HEK293T (cell line): ENCODE data around the gene CLSTN3.

ENCODE experiments used
- CTCF ChIA-PET: fragments of 350-600 bp; formaldehyde crosslinking; extraction: SDS; loops from one replicate; lab custom pipeline; 2021; ENCODE audit warnings: antibody characterized with exemption, inconsistent platforms; lab: Yijun Ruan, JAX
- POLR2A ChIA-PET: fragments of 350-600 bp; formaldehyde crosslinking; extraction: SDS; loops from one replicate; lab custom pipeline; 2020; ENCODE audit warnings: antibody characterized with exemption, inconsistent platforms; lab: Yijun Ruan, JAX
- DNase-seq: peaks from one replicate; pipeline ENCODE4 v3.0.0; 2012; ENCODE audit warnings: mixed read lengths; ENCODE audit errors: extremely low spot score
- ARNT ChIP-seq: fragments of 450-650 bp; IDR thresholded peaks from 2 replicates; pipeline ENCODE4 v1.6.1; 2017; ENCODE audit warnings: mild to moderate bottlenecking
- BHLHE40 ChIP-seq: fragments of 450-650 bp; IDR thresholded peaks from 2 replicates; pipeline ENCODE4 v1.6.1; 2016; ENCODE audit warnings: mild to moderate bottlenecking, moderate library complexity, borderline replicate concordance
- CTBP1 ChIP-seq: fragments of 450-650 bp; IDR thresholded peaks from 2 replicates; pipeline ENCODE4 v1.6.1; 2016; ENCODE audit warnings: borderline replicate concordance
- ELF4 ChIP-seq: fragments of 450-650 bp; IDR thresholded peaks from 2 replicates; pipeline ENCODE4 v1.6.1; 2017; ENCODE audit warnings: antibody characterized with exemption
- FOXA1 ChIP-seq: fragments of 450-650 bp; IDR thresholded peaks from 2 replicates; pipeline ENCODE4 v1.6.1; 2016; ENCODE audit warnings: mild to moderate bottlenecking
- FOXK2 ChIP-seq: fragments of 450-650 bp; IDR thresholded peaks from 2 replicates; pipeline ENCODE4 v1.6.1; 2016; ENCODE audit warnings: mild to moderate bottlenecking
- FOXM1 ChIP-seq: fragments of 450-650 bp; IDR thresholded peaks from 2 replicates; pipeline ENCODE4 v1.6.1; 2017; ENCODE audit warnings: mild to moderate bottlenecking, borderline replicate concordance
- HDGF ChIP-seq: fragments of 450-650 bp; IDR thresholded peaks from 2 replicates; pipeline ENCODE4 v1.6.1; 2017; ENCODE audit warnings: antibody characterized with exemption, borderline replicate concordance
- L3MBTL2 ChIP-seq: fragments of 450-650 bp; conservative IDR thresholded peaks from 2 replicates; pipeline ENCODE4 v1.6.1; 2016; ENCODE audit warnings: mild to moderate bottlenecking
- LEF1 ChIP-seq: fragments of 450-650 bp; IDR thresholded peaks from 2 replicates; pipeline ENCODE4 v1.6.1; 2017; ENCODE audit warnings: mild to moderate bottlenecking, borderline replicate concordance
- NFRKB ChIP-seq: fragments of 450-650 bp; IDR thresholded peaks from 2 replicates; pipeline ENCODE4 v1.6.1; 2016; ENCODE audit warnings: mild to moderate bottlenecking, moderate library complexity
- PKNOX1 ChIP-seq: fragments of 450-650 bp; IDR thresholded peaks from 2 replicates; pipeline ENCODE4 v1.6.1; 2016
- SP1 ChIP-seq: fragments of 450-650 bp; IDR thresholded peaks from 2 replicates; pipeline ENCODE4 v1.6.1; 2017
- SUZ12 ChIP-seq: fragments of 450-650 bp; IDR thresholded peaks from 2 replicates; pipeline ENCODE4 v1.6.1; 2016; ENCODE audit warnings: mild to moderate bottlenecking
- TARDBP ChIP-seq: fragments of 450-650 bp; IDR thresholded peaks from 2 replicates; pipeline ENCODE4 v1.6.1; 2016
- ZNF384 ChIP-seq: fragments of 450-650 bp; IDR thresholded peaks from 2 replicates; pipeline ENCODE4 v1.6.1; 2016

Gene CLSTN3

DNA sequence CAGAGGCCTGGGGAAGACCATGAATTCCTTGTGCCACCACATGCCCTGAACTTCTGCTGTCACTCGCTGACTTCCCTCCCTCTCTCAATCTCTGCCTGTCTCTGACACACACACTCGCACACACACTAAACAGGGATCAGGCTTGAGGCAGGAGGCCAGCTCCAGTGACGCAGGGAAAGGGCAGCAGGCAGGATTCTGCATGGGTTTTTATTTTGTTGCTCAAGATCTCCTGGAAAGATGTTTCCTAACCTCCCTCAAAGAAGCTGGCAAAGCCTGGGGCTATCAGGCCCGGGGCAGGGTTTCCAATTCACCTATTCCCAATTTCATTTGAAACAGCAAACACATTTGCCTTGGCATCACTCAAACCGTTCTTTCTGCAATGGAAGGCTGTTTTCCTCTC lies 31.6 kb downstream of the CLSTN3 start:
- no peak for DNase-seq
- CTCF ChIA-PET = interaction anchor here (1.1 to 1.8 kb wide), 2 partner anchors 15 to 27 kb away, joined by 4 to 5 read pairs; no protein-coding TSS in a partner anchor
- POLR2A ChIA-PET = no interaction called here
- TF ChIP-seq FOXA1 = no peak
- no peak for TF ChIP-seq ELF4
- TF ChIP-seq ARNT = no peak
- no peak for TF ChIP-seq NFRKB
- no peak for TF ChIP-seq FOXK2
- no peak for TF ChIP-seq SP1
- TF ChIP-seq SUZ12 = no peak
- no peak for TF ChIP-seq CTBP1
- no peak for TF ChIP-seq BHLHE40
- TF ChIP-seq LEF1 = no peak
- no peak for TF ChIP-seq FOXM1
- TF ChIP-seq HDGF = no peak
- TF ChIP-seq PKNOX1 = no peak
- TF ChIP-seq TARDBP = no peak

DNA sequence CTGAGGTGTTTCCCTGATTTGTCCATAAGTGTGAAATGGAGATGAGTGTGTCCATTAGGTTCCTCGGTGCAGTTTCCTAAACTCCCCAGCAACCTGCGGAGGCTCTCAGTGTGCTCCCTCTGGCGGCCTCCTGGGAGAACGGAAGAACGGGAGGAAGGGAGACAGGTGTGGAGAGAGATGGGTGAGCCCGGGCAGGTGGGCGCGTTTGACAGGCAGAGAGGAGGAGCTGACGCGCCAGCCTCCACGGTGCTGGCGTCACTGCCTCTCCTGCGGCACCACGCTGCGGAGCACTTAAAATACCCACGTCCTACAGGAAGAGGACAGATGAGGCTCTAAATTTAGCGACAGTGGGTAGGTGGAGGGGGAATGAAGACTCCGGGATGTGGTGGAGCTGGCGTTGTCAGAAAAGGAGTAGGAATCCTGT lies 32.5 kb downstream of the CLSTN3 start:
- POLR2A ChIA-PET = interaction anchor here (1.5 kb wide), 1 partner anchor 219 kb away, joined by 4 read pairs; the partner anchor contains the start of genes C12orf57 and RNU7-1
- peak; percentile 43 for DNase-seq
- CTCF ChIA-PET = interaction anchor here (1.1 to 1.8 kb wide), 2 partner anchors 16 to 26 kb away, joined by 4 to 5 read pairs; no protein-coding TSS in a partner anchor
- TF ChIP-seq SUZ12 (no peak), ZNF384 (no peak), FOXK2 (no peak), BHLHE40 (no peak)

- POLR2A ChIA-PET = no interaction called here
- DNase-seq = no peak
- CTCF ChIA-PET = no interaction called here
- TF ChIP-seq ZNF384 = no peak
- no peak for TF ChIP-seq FOXK2
- no peak for TF ChIP-seq FOXM1
- TF ChIP-seq SUZ12 = no peak
- no peak for TF ChIP-seq FOXA1
- TF ChIP-seq SP1 = no peak
- TF ChIP-seq NFRKB = no peak
- TF ChIP-seq ARNT = no peak
- TF ChIP-seq LEF1 = no peak
- no peak for TF ChIP-seq TARDBP
- TF ChIP-seq BHLHE40 = no peak
- TF ChIP-seq CTBP1 = no peak
- no peak for TF ChIP-seq HDGF
- no peak for TF ChIP-seq L3MBTL2
- TF ChIP-seq ELF4 = no peak
- no peak for TF ChIP-seq PKNOX1
Measured at GRCh38 chr12:7169951-7170350, 39.8 kb downstream of the CLSTN3 start.

DNA sequence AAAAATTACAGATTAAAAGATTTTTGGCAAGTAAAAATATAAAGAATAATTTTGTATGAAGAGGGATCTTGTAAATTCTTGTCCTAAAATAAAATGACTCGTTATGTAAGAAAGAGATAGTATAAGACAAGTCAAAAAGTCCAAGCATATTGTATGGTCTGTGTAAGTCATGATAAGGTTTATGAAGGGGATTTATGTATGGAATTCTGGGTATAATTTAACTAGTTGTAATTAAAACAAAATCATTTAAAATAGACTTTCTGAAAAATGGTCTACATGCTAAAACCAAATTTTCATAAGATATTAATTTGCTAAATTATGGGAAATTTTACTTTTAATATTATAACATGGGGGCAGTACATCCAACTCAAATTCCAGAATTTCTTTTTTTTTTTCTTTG lies 41.7 kb downstream of the CLSTN3 start:
- no peak for DNase-seq
- TF ChIP-seq LEF1 (no peak), TARDBP (no peak), ZNF384 (no peak), FOXA1 (no peak), HDGF (no peak)
- ChIA-PET CTCF (no interaction called here), POLR2A (no interaction called here)

- POLR2A ChIA-PET = interaction anchor here (1.8 kb wide), 1 partner anchor 13 kb away, joined by 4 read pairs; no protein-coding TSS in a partner anchor
- CTCF ChIA-PET = interaction anchor here (1.1 kb wide), 1 partner anchor 62 kb away, joined by 4 read pairs; no protein-coding TSS in a partner anchor
- DNase-seq = no peak
- TF ChIP-seq FOXA1 (no peak), PKNOX1 (no peak), CTBP1 (no peak), LEF1 (no peak), ZNF384 (no peak), TARDBP (no peak), SUZ12 (no peak), NFRKB (no peak), L3MBTL2 (no peak), ARNT (no peak), BHLHE40 (no peak), ELF4 (no peak), FOXM1 (no peak), SP1 (no peak)
Measured at GRCh38 chr12:7175493-7175892, 45.3 kb downstream of the CLSTN3 start.

GRCh38 chr12:7176595-7176994 lies 46.4 kb downstream of the CLSTN3 start:
- CTCF ChIA-PET = no interaction called here
- no peak for DNase-seq
- POLR2A ChIA-PET = no interaction called here
- TF ChIP-seq ELF4 = no peak
- no peak for TF ChIP-seq PKNOX1
- no peak for TF ChIP-seq SP1
- no peak for TF ChIP-seq FOXK2
- no peak for TF ChIP-seq ZNF384
- no peak for TF ChIP-seq ARNT
- TF ChIP-seq FOXA1 = no peak
- no peak for TF ChIP-seq NFRKB
- TF ChIP-seq SUZ12 = no peak
- no peak for TF ChIP-seq HDGF
- no peak for TF ChIP-seq CTBP1
- TF ChIP-seq LEF1 = no peak
- TF ChIP-seq FOXM1 = no peak
- no peak for TF ChIP-seq L3MBTL2
- TF ChIP-seq TARDBP = no peak
